WERI-Rb-1 (cell line): Measurements from ENCODE around the gene MUCL3.

Experiments used
- DNase-seq: peaks from one replicate; pipeline ENCODE4 v3.0.0-alpha.2; 2020
- H3K27ac ChIP-seq: fragments of 250-450 bp; sonication (Bioruptor Pico); 2 replicates; pipeline ENCODE4 v1.5.1; 2020; ENCODE audit warnings: mild to moderate bottlenecking, moderate library complexity
- H3K27me3 ChIP-seq: fragments of 250-450 bp; sonication (Bioruptor Pico); 2 replicates; pipeline ENCODE4 v1.5.1; 2021; ENCODE audit warnings: mild to moderate bottlenecking, low read depth, moderate library complexity; ENCODE audit not compliant: insufficient read depth, severe bottlenecking
- H3K36me3 ChIP-seq: fragments of 250-450 bp; sonication (Bioruptor Pico); 2 replicates; pipeline ENCODE4 v1.5.1; 2020; ENCODE audit warnings: mild to moderate bottlenecking, moderate library complexity
- H3K4me3 ChIP-seq: 2 replicates; pipeline ENCODE4 v1.5.1; 2011; ENCODE audit warnings: low read depth, mild to moderate bottlenecking, control low read depth, low read length
- H3K9me3 ChIP-seq: fragments of 250-450 bp; sonication (Bioruptor Pico); 2 replicates; pipeline ENCODE4 v1.5.1; 2021; ENCODE audit warnings: mild to moderate bottlenecking, moderate library complexity; ENCODE audit not compliant: severe bottlenecking
- TF ChIP-seq, protein P1 (sequence below): IDR thresholded peaks from 2 replicates; pipeline ENCODE4 v1.5.1; 2011; ENCODE audit warnings: low read depth, mild to moderate bottlenecking, control low read depth, inconsistent platforms, low read length

MUCL3 gene

GRCh38 chr6:30981942-30982772, 41.4 kb downstream of the MUCL3 start:
- no peaks in the 10 kb centered on the region for H3K36me3 ChIP-seq
- no peak for DNase-seq
- H3K4me3 ChIP-seq = no peak overlapping the region
- TF ChIP-seq, protein P1, sequence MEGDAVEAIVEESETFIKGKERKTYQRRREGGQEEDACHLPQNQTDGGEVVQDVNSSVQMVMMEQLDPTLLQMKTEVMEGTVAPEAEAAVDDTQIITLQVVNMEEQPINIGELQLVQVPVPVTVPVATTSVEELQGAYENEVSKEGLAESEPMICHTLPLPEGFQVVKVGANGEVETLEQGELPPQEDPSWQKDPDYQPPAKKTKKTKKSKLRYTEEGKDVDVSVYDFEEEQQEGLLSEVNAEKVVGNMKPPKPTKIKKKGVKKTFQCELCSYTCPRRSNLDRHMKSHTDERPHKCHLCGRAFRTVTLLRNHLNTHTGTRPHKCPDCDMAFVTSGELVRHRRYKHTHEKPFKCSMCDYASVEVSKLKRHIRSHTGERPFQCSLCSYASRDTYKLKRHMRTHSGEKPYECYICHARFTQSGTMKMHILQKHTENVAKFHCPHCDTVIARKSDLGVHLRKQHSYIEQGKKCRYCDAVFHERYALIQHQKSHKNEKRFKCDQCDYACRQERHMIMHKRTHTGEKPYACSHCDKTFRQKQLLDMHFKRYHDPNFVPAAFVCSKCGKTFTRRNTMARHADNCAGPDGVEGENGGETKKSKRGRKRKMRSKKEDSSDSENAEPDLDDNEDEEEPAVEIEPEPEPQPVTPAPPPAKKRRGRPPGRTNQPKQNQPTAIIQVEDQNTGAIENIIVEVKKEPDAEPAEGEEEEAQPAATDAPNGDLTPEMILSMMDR = peak; percentile 39; the same call in 1 of the 2 replicates
- H3K9me3 ChIP-seq = no peaks in the 10 kb centered on the region
- H3K27me3 ChIP-seq = peaks cover 58% of the 10 kb centered on the region
- H3K27ac ChIP-seq = no peak overlapping the region

DNA sequence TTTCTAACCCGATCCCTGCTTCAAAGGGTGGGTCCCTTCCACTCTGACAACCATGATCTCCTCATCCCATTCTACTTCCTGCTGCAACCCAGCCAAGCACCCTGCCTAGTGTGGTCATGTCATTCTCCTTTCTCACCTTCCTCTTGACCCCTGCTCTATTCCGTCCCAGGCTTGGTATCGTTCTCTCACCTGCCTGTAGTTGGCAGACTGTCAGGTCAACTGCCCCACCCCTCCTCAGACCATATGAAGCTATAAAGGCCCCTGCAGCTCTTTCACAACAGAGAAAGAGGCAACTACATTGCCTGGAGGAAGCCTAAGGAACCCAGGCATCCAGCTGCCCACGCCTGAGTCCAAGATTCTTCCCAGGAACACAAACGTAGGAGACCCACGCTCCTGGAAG, 42.7 kb downstream of the MUCL3 start, which contains the start of gene MUC21:
Gene MUC21 (plus strand): TSS at position 280 of the 400 bp plus-strand sequence. CDS start 241 bp downstream, outside the sequence.
- DNase-seq = no peak
- Histone ChIP-seq H3K36me3 (no peaks in the 10 kb centered on the region), H3K27me3 (peaks cover 59% of the 10 kb centered on the region), H3K27ac (no peak within 1 kb of the TSS), H3K4me3 (no peak within 1 kb of the TSS), H3K9me3 (no peaks in the 10 kb centered on the region)
- TF ChIP-seq, protein P1 = no peak

DNA sequence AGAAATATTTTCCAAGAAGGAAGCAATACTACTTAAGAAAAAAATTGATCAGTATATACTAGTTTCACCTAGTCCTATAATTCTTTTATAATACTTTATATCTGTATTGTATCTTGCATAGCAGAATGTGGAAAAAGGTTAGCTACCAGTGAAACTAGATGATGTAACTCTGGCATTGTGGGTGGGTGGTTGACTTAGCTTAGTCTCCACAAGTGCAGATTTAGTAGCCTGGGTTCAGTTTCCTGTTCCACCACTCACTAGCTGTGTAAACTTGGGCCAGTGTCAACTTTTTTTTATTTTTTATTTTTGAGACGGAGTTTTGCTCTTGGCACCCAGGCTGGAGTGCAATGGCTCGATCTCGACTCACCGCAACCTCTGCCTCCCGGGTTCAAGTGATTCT, 44.7 kb downstream of the MUCL3 start:
- Histone ChIP-seq H3K4me3 (no peak overlapping the region), H3K27me3 (peaks cover 64% of the 10 kb centered on the region), H3K36me3 (no peaks in the 10 kb centered on the region), H3K9me3 (peaks cover 3% of the 10 kb centered on the region), H3K27ac (no peak overlapping the region)
- TF ChIP-seq, protein P1 = no peak
- DNase-seq = no peak

DNA sequence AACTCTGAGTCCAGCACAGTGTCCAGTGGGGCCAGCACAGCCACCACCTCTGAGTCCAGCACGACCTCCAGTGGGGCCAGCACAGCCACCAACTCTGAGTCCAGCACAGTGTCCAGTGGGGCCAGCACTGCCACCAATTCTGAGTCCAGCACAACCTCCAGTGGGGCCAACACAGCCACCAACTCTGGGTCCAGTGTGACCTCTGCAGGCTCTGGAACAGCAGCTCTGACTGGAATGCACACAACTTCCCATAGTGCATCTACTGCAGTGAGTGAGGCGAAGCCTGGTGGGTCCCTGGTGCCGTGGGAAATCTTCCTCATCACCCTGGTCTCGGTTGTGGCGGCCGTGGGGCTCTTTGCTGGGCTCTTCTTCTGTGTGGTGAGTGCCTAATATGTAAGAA, 46.5 kb downstream of the MUCL3 start:
- DNase-seq = no peak
- Histone ChIP-seq H3K4me3 (no peak overlapping the region), H3K27ac (no peak overlapping the region), H3K27me3 (peaks cover 56% of the 10 kb centered on the region), H3K36me3 (no peaks in the 10 kb centered on the region), H3K9me3 (peaks cover 3% of the 10 kb centered on the region)
- TF ChIP-seq, protein P1 = no peak

DNA sequence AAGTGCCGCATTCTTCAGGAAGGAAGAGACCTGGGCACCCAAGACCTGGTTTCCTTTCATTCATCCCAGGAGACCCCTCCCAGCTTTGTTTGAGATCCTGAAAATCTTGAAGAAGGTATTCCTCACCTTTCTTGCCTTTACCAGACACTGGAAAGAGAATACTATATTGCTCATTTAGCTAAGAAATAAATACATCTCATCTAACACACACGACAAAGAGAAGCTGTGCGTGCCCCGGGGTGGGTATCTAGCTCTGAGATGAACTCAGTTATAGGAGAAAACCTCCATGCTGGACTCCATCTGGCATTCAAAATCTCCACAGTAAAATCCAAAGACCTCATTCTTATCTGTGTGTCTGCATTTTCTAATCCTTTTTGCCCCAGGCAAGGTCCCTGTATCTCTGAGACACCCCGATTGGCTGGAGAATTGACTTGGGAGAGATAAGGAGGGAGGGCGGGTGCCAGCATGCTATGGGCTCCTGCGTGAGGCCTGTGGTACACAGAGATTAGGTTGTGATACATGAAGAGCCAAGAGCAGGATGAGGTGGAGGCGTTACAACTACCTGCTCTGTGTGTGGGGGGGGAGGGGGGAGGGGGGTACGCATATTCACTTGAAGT, 47.5 kb downstream of the MUCL3 start:
- no peaks in the 10 kb centered on the region for H3K36me3 ChIP-seq
- TF ChIP-seq, protein P1 = no peak
- peaks cover 49% of the 10 kb centered on the region for H3K27me3 ChIP-seq
- no peak for DNase-seq
- no peak overlapping the region for H3K4me3 ChIP-seq
- H3K27ac ChIP-seq = no peak overlapping the region
- peaks cover 5% of the 10 kb centered on the region for H3K9me3 ChIP-seq
